KOPT-K1 (cell line): Measurements from ENCODE around the gene CYTH1.
A peak's percentile ranks its signal among the peaks of the same experiment; 100 is the strongest.

Experiments
- H3K27ac ChIP-seq: fragments of 200-600 bp; sonication (generic); 2 replicates; pipeline ENCODE4 v1.5.1; 2016; ENCODE audit warnings: antibody characterized with exemption, mild to moderate bottlenecking, low read depth, low read length; ENCODE audit not compliant: poor library complexity, severe bottlenecking
- H3K36me3 ChIP-seq: fragments of 200-600 bp; sonication (generic); 2 replicates; pipeline ENCODE4 v1.5.1; 2017; ENCODE audit warnings: antibody characterized with exemption, mild to moderate bottlenecking, low read length, moderate library complexity; ENCODE audit not compliant: insufficient read depth
- H3K9me3 ChIP-seq: fragments of 200-600 bp; sonication (generic); 2 replicates; pipeline ENCODE4 v1.5.1; 2017; ENCODE audit warnings: antibody characterized with exemption, low read length, mild to moderate bottlenecking; ENCODE audit not compliant: insufficient read depth, poor library complexity, severe bottlenecking

Gene CYTH1, protein sequence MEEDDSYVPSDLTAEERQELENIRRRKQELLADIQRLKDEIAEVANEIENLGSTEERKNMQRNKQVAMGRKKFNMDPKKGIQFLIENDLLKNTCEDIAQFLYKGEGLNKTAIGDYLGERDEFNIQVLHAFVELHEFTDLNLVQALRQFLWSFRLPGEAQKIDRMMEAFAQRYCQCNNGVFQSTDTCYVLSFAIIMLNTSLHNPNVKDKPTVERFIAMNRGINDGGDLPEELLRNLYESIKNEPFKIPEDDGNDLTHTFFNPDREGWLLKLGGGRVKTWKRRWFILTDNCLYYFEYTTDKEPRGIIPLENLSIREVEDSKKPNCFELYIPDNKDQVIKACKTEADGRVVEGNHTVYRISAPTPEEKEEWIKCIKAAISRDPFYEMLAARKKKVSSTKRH

DNA sequence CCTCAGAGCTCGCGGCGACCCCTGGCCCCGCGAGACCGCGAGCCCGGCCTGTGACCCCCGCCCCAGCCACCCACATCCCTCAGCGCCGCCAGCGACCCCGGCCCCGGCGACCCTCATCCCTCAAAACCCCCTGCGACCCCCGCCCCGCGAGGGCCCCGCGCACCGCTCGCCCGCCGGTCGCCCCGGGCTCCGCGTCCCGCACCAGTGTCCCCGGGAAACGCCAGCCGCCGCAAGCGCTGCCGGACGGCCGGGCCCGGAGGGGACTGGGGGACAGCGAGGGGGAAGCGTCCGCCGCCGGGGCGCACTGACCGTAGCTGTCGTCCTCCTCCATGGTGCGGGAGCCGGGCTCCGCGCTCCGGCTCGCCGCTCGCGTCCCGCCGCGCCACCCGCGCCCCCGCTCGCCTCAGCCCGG lies at the start of gene CYTH1:
TSS of gene CYTH1 (minus strand) at position 381 of the 412 bp plus-strand sequence. CDS start at position 331, 50 bp downstream.
- Histone ChIP-seq H3K27ac (peak within 1 kb of the TSS; percentile 86), H3K36me3 (no peaks in the 10 kb centered on the region), H3K9me3 (no peaks in the 10 kb centered on the region)

GRCh38 chr17:78829477-78829876 lies 47.4 kb upstream of the CYTH1 start:
- H3K27ac ChIP-seq, result no peak overlapping the region
- H3K36me3 ChIP-seq, result peaks cover 100% of the 10 kb centered on the region

GRCh38 chr17:78828470-78829185 lies 46.6 kb upstream of the CYTH1 start:
- H3K9me3 ChIP-seq, result no peaks in the 10 kb centered on the region
- H3K27ac ChIP-seq, result no peak overlapping the region
- H3K36me3 ChIP-seq, result peaks cover 100% of the 10 kb centered on the region

More at GRCh38 chr17:78829477-78829876, 47.4 kb upstream of the CYTH1 start:
- H3K9me3 ChIP-seq, result no peaks in the 10 kb centered on the region

DNA sequence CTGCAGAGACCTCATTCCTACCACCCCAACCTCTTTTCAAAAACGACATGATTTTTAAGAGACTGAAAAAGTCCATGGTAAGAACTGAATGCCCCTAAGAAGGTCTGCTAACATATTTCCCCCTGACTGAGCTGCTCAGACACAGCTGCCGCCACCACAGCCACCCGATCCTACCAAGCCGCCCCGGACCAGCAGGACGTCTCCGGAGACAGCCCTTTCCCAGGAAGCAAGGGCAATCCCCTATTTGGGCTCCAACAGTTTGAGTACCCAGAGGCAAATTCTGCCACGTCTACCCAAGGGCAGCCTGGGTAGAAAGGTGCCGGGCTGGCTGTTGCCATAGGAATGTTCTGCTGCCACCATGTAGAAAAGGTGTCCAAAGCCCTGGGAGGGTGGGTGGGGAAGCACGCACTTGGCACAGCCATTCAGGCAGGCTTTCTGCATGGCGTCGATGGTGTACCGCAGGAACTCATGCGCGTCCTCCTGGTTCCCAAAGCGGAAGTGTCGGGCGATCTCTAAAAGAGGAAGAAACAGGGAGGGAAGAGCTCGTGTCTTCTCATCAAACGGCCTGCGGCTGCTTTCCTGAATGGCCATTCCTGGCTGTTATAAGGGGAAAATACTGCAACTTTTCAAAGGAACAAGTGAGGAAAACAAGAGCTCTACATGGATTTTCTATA lies 44.9 kb upstream of the CYTH1 start:
- Histone ChIP-seq H3K36me3 (peaks cover 99% of the 10 kb centered on the region), H3K9me3 (no peaks in the 10 kb centered on the region), H3K27ac (no peak overlapping the region)

DNA sequence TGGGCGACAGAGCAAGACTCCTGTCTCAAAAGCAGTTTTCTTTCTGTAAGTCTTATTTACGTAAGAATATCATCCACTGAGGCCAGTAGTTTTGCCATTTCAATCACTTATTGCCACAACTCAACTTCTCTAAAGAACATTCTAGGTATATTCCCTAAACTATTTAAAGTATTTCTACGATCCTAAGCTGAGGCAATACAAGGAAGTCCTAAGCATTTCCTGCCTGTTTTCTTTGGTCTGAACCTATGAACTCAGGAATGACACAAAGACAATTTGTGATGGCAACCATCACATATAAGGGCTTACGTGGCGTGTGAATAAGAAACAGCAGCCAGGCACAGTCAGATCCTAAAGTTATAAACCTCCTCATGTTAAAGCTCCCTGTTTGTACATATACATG lies 44.3 kb upstream of the CYTH1 start:
- H3K36me3 ChIP-seq, result peaks cover 99% of the 10 kb centered on the region
- no peaks in the 10 kb centered on the region for H3K9me3 ChIP-seq
- H3K27ac ChIP-seq, result no peak overlapping the region

GRCh38 chr17:78825696-78826095 lies 43.6 kb upstream of the CYTH1 start:
- Histone ChIP-seq H3K27ac (peak overlapping the region; percentile 14), H3K9me3 (no peaks in the 10 kb centered on the region), H3K36me3 (peaks cover 97% of the 10 kb centered on the region)

- Histone ChIP-seq H3K36me3 (peaks cover 97% of the 10 kb centered on the region), H3K27ac (peak overlapping the region; percentile 41), H3K9me3 (no peaks in the 10 kb centered on the region)
Measured at GRCh38 chr17:78824240-78824639, 42.2 kb upstream of the CYTH1 start.

DNA sequence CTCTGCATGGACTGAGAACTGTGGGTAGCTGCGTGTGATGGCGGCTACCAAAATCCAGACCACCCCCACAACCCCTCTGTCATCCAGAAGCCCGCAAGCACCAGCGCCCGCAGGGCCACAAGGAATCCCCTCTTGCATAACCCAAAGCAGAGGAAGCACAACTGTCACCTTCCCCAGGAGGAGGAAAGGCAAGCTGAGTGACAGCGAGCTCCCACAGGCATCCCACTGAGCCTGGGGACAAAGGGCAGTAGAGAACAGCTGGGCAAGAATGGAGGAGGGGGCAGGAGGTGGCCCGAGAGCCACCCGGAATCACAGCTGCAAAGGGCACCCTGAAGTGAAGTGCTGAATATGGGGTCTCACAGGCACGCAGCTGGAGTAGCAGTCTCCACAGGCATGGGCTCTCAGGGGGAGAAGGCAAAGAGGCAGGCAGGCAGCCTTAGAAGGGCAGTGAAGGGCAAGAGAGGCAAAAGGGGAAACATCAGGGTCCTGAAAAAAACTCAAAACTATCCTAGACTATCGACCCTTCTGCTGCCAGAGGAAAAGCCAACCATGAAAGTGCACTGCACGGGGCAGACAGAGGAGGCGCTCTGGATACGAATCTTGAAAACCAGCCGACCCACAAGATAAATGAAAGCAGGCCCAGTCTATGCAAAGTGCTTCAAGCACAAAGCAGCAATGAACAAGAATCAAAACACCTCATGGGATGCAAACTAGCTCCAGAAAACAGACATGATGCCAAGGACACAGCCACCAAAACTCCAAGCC lies 41.4 kb upstream of the CYTH1 start:
- H3K36me3 ChIP-seq, result peaks cover 93% of the 10 kb centered on the region
- no peak overlapping the region for H3K27ac ChIP-seq
- H3K9me3 ChIP-seq, result no peaks in the 10 kb centered on the region

DNA sequence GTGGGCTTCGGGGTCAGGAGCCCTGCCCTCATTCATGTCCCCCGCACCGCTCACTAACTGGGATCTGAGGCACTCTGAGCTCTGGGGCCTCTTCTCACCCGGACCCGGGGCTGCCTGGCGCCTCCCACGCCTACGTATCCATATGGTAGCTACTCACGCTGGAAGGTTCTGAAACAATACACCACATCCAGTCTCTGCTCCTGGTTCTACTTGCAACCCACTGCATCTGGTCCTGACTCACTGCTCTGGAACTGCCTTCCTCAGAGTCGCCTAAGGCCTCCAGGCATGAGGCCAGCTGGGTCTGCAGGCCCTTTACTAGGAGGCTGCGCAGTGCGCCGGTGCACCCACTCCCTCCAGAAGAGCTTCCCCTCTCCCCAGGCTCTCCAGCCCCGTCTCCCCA lies 40.5 kb upstream of the CYTH1 start:
- no peak overlapping the region for H3K27ac ChIP-seq
- peaks cover 93% of the 10 kb centered on the region for H3K36me3 ChIP-seq
- H3K9me3 ChIP-seq, result no peaks in the 10 kb centered on the region

DNA sequence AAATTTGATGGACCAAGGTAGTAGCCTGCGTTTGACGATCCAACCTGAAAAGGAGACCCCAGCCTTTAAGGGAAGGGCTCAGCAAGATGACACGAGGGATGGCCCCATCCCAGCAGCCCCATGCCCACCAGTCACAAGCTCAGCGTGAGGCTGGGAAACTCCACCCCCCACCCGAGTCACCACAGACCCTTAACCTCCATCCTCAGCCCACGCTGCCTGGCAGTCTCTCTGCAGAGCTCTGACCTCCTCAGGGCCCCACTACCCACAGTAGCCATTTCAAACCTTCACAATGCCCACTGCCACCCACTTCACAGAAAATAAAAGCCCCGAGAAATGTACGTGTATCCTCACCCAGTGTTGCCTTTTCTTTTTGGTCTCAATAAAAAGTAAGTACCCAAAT lies 39.9 kb upstream of the CYTH1 start:
- Histone ChIP-seq H3K27ac (peak overlapping the region; percentile 5), H3K36me3 (peaks cover 93% of the 10 kb centered on the region), H3K9me3 (no peaks in the 10 kb centered on the region)

- peaks cover 93% of the 10 kb centered on the region for H3K36me3 ChIP-seq
- no peaks in the 10 kb centered on the region for H3K9me3 ChIP-seq
- peak overlapping the region; percentile 77 for H3K27ac ChIP-seq
Measured at GRCh38 chr17:78820841-78821240, 38.8 kb upstream of the CYTH1 start.

DNA sequence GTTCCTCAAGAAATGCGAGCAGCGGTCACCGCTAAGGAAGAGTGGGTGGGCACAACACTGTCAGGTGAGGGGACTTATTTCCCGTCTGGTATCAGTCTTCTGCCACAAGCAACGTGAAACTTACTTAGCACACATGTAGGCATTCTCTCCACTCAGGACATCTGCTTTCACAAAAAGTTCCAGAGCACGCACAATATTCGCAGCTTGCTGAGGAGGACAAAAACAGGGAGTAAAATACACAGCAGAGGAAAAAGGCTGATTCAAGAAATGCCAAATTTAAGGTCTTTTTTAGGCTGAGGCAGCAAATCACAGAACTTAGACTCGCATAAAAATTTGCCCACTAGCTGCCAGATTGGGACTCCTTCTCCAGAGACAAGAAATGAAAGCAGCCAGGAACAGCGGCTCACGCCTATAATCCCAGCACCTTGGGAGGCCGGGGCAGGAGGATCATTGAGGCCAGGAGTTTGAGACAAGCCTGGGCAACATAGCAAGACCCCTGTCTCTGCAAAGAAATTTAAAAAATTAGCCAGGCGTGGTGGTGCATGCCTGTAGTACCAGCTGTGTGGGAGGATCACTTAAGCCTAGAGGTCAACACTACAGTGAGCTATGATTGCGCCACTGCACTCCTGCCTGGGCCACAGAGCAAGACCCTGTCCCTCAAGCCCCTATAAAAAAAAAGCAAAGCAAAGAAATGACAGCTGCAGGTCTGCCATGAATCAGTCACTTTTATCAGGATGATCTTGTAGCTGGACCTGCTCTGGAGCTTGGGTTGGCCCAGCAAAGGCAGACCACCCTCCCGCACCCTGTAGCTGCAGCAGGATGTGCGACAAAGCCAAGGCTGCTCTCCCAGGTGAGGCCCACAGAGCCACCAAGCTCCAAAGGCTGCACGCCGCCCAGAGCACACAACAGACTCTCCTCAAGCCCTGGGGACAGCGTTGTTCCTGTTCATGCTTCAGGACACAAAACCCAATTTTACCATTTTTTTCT lies 38.0 kb upstream of the CYTH1 start:
- Histone ChIP-seq H3K27ac (peak overlapping the region; percentile 77), H3K36me3 (peaks cover 93% of the 10 kb centered on the region)

DNA sequence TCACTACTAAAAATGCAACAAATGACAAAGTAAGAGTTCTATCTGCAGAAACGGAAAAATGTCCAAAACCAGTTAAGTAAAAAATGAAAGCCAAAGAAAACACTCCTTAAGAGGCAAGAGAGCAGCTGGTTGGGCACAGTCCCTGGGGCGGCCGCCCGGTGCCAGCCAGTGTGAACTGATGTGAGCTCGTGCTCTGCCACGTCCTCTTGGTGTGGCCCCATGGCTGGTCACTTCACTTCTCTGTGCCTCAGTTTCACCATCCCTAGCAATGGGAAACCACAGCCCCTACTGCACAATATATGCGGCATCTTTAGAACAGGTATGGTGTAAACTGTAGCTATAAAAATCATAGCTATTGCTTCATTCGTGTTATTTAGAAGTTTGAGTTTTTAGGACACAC lies 37.3 kb upstream of the CYTH1 start:
- H3K36me3 ChIP-seq, result peaks cover 93% of the 10 kb centered on the region

More for the DNA sequence above, 38.0 kb upstream of the CYTH1 start:
- H3K9me3 ChIP-seq, result no peaks in the 10 kb centered on the region

GRCh38 chr17:78818932-78819331 lies 36.9 kb upstream of the CYTH1 start:
- Histone ChIP-seq H3K9me3 (no peaks in the 10 kb centered on the region), H3K27ac (peak overlapping the region; percentile 77), H3K36me3 (peaks cover 93% of the 10 kb centered on the region)

More for the DNA sequence above, 37.3 kb upstream of the CYTH1 start:
- Histone ChIP-seq H3K9me3 (no peaks in the 10 kb centered on the region), H3K27ac (peak overlapping the region; percentile 77)
